ENCODE measurements around the gene RFX2.

DNA sequence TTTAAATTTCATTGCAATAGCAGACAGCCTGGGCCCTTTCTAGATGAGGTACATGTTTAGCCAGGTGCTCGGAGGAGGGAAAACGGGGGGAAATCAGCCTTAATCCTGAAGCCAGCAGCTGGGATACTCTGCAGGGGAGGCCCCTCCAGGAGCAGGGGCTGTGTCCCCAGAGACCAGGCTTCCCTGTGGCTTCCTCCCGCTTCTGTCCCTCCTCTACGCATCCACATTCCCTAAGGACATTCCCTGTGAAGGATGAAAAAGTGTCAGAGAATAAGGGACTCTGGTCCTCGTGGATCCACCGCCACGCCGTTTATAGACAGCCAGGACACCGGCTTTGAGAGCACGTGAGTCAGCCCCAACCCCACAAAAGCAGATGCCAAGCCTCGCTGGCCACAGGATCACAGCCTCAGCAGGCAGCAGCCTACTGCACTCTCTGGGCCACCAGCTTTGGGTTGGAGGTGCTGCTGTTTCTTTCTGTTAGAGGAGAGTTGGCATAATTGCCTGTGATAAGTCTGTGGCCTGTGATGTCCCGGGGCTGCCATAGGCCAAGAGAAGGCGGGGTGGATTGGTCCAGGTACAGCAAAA lies 95.7 kb downstream of the RFX2 start:
- TF ChIP-seq POLR2AphosphoS5 (IDR thresholded peaks at IDR 0.05; ENCODE audit: low read depth) (no peak), GABPA (IDR thresholded peaks at IDR 0.05; ENCODE audit: low read depth) (no peak), REST (IDR thresholded peaks at IDR 0.05; ENCODE audit: insufficient replicate concordance, low read depth) (no peak)
- TF ChIP-seq, protein P1, sequence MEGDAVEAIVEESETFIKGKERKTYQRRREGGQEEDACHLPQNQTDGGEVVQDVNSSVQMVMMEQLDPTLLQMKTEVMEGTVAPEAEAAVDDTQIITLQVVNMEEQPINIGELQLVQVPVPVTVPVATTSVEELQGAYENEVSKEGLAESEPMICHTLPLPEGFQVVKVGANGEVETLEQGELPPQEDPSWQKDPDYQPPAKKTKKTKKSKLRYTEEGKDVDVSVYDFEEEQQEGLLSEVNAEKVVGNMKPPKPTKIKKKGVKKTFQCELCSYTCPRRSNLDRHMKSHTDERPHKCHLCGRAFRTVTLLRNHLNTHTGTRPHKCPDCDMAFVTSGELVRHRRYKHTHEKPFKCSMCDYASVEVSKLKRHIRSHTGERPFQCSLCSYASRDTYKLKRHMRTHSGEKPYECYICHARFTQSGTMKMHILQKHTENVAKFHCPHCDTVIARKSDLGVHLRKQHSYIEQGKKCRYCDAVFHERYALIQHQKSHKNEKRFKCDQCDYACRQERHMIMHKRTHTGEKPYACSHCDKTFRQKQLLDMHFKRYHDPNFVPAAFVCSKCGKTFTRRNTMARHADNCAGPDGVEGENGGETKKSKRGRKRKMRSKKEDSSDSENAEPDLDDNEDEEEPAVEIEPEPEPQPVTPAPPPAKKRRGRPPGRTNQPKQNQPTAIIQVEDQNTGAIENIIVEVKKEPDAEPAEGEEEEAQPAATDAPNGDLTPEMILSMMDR (IDR thresholded peaks at IDR 0.05; ENCODE audit: insufficient read depth, low read length), result no peak
